MG63 (cell line): ENCODE data around the gene TPRG1L. TPM values are rescaled to one million over a fixed set of nuclear protein-coding genes. Genes with fewer than 3 reads are reported as not detected.

Experiments used
- DNase-seq: peaks from one replicate; pipeline ENCODE4 v3.0.0-alpha.2; 2020
- H3K27me3 ChIP-seq: fragments of 250-450 bp; sonication (Bioruptor Pico); 2 replicates; pipeline ENCODE4 v1.5.1; 2020; ENCODE audit warnings: mild to moderate bottlenecking, moderate library complexity
- H3K36me3 ChIP-seq: fragments of 250-450 bp; sonication (Bioruptor Pico); 2 replicates; pipeline ENCODE4 v1.5.1; 2020; ENCODE audit warnings: mild to moderate bottlenecking, moderate library complexity
- H3K4me3 ChIP-seq: fragments of 250-450 bp; sonication (Bioruptor Pico); 2 replicates; pipeline ENCODE4 v1.5.1; 2020; ENCODE audit warnings: mild to moderate bottlenecking, moderate library complexity
- H3K9me3 ChIP-seq: fragments of 250-450 bp; sonication (Bioruptor Pico); 2 replicates; pipeline ENCODE4 v1.5.1; 2020; ENCODE audit warnings: mild to moderate bottlenecking, moderate library complexity
- total RNA-seq: library from RNA; depleted of rRNA; stranded (reverse); fragments of >200 nt; shearing (Covaris generic); gene quantifications from 2 replicates; pipeline ENCODE4 v1.2.3, GENCODE V29; 2014; ENCODE audit warnings: low replicate concordance

TPRG1L gene
- total RNA-seq, 1 experiment from 2014 or later: 34.5 TPM

DNA sequence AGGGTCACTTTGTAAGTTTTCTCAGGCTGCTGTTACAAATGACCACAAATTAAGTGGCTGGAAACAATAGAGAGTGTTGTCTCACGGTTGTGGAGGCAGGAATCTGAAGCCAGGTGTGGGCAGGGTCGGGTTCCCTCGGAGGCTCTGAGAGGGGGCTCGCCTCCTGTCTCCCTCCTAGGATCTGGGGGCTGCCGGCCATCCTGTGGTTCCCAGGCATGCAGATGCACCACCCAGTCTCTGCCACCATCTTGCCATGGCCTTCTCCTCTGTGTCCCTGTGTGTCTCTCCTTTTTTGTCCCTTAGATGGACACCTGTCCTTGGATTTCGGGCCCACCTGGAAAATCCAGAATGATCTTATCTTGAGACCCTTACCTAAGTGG lies 32.3 kb downstream of the TPRG1L start:
- DNase-seq: no peak
- Histone ChIP-seq H3K36me3 (no peaks in the 10 kb centered on the region), H3K27me3 (no peaks in the 10 kb centered on the region), H3K4me3 (no peak overlapping the region), H3K9me3 (no peaks in the 10 kb centered on the region)

GRCh38 chr1:3657578-3658230 lies 32.9 kb downstream of the TPRG1L start:
- no peaks in the 10 kb centered on the region for H3K27me3 ChIP-seq
- no peaks in the 10 kb centered on the region for H3K9me3 ChIP-seq
- no peak for DNase-seq
- H3K36me3 ChIP-seq: no peaks in the 10 kb centered on the region
- no peak overlapping the region for H3K4me3 ChIP-seq

DNA sequence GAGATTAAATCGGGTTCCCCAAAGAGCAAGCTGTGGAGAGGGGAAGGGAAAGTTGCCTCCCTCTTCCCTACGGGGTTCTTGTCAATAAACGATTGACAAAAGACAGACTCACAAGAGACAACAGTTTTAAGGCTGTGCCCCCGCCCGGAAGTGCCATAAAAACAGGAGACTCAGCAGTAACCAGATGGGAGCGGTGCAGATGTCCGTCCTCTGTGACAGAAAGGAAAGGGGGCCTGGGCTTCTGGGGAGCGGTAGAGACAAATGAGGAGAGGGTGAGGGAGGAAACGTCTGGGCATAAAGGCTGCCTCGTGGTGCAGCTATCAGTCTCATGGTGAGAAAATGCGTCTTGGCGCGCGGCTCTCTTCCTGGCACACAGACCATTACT lies 33.4 kb downstream of the TPRG1L start:
- no peaks in the 10 kb centered on the region for H3K9me3 ChIP-seq
- H3K27me3 ChIP-seq: no peaks in the 10 kb centered on the region
- no peaks in the 10 kb centered on the region for H3K36me3 ChIP-seq
- H3K4me3 ChIP-seq: no peak overlapping the region
- DNase-seq: no peak

- H3K36me3 ChIP-seq: no peaks in the 10 kb centered on the region
- no peaks in the 10 kb centered on the region for H3K9me3 ChIP-seq
- DNase-seq: no peak
- no peak overlapping the region for H3K4me3 ChIP-seq
- H3K27me3 ChIP-seq: no peaks in the 10 kb centered on the region
Observed at GRCh38 chr1:3659093-3659492, 34.3 kb downstream of the TPRG1L start.

GRCh38 chr1:3660704-3661103 lies 35.9 kb downstream of the TPRG1L start:
- Histone ChIP-seq H3K4me3 (no peak overlapping the region), H3K9me3 (no peaks in the 10 kb centered on the region), H3K36me3 (no peaks in the 10 kb centered on the region), H3K27me3 (no peaks in the 10 kb centered on the region)
- DNase-seq: no peak

DNA sequence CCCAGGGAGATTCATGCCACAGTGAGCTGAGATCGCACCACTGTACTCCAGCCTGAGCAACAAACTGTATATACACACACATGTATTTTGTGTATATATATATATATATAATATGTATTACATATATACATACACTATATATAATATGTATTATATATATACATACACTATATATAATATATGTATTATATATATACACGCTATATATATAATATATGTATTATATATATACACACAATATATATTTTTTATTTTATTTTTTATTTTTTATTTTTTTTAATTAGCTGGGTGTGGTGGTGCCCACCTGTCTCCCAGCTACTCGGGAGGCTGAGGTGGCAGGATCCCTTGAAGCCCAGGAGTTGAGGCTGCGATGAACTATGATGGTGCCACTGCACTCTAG lies 36.8 kb downstream of the TPRG1L start:
- DNase-seq: no peak
- Histone ChIP-seq H3K27me3 (no peaks in the 10 kb centered on the region), H3K36me3 (no peaks in the 10 kb centered on the region), H3K4me3 (no peak overlapping the region), H3K9me3 (no peaks in the 10 kb centered on the region)

GRCh38 chr1:3662080-3662671 lies 37.4 kb downstream of the TPRG1L start:
- H3K36me3 ChIP-seq: no peaks in the 10 kb centered on the region
- H3K4me3 ChIP-seq: no peak overlapping the region
- no peaks in the 10 kb centered on the region for H3K27me3 ChIP-seq
- no peaks in the 10 kb centered on the region for H3K9me3 ChIP-seq
- no peak for DNase-seq

GRCh38 chr1:3663999-3664699 lies 39.3 kb downstream of the TPRG1L start:
- Histone ChIP-seq H3K27me3 (no peaks in the 10 kb centered on the region), H3K9me3 (no peaks in the 10 kb centered on the region), H3K36me3 (no peaks in the 10 kb centered on the region), H3K4me3 (no peak overlapping the region)
- no peak for DNase-seq

- Histone ChIP-seq H3K9me3 (no peaks in the 10 kb centered on the region), H3K36me3 (no peaks in the 10 kb centered on the region), H3K4me3 (no peak overlapping the region), H3K27me3 (no peaks in the 10 kb centered on the region)
- DNase-seq: no peak
Observed at GRCh38 chr1:3664700-3665375, 40.0 kb downstream of the TPRG1L start.

DNA sequence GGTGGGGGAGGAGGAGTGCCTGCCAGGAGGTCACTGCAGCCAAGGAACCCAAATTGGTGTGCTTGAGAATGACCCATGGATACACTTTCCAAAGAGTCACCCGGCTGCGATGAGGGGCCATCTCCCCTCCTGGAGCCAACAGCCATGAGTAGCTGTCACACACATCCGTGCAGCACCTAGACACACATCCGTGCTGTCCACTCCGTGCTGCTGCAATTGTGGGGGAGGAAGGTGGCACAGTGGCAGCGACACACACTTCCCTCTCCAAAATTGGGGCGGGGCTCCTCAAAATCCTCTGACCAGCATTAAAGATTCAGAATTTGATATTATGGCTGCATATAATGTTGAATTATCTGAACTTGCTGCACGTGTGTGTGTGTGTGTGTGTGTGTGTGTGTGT lies 43.3 kb downstream of the TPRG1L start:
- Histone ChIP-seq H3K27me3 (no peaks in the 10 kb centered on the region), H3K4me3 (no peak overlapping the region), H3K9me3 (no peaks in the 10 kb centered on the region), H3K36me3 (no peaks in the 10 kb centered on the region)
- DNase-seq: no peak

- no peaks in the 10 kb centered on the region for H3K36me3 ChIP-seq
- H3K27me3 ChIP-seq: no peaks in the 10 kb centered on the region
- no peak overlapping the region for H3K4me3 ChIP-seq
- H3K9me3 ChIP-seq: no peaks in the 10 kb centered on the region
- no peak for DNase-seq
Observed at GRCh38 chr1:3668585-3669300, 43.9 kb downstream of the TPRG1L start.

DNA sequence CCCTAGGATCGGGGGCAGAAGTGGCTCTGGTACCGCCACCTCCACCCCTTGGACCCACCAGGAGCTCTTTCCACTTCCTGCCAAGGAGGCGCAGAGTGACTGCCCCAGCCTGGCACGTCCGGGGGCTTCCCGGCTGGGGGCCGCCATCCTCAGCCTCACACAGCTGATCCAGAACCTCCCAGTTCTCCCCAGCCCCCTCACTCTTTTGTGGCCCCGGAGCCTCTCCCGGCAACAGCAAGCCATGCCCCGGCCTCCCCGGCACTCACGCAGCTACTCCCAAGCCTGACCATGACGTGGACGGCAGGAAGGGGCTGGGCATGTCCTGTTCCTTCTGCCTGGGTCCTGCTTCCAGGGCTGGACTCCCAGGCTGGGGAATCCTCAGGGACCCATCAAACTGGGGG lies 44.6 kb downstream of the TPRG1L start:
- Histone ChIP-seq H3K36me3 (no peaks in the 10 kb centered on the region), H3K9me3 (no peaks in the 10 kb centered on the region), H3K4me3 (no peak overlapping the region), H3K27me3 (no peaks in the 10 kb centered on the region)
- no peak for DNase-seq

- Histone ChIP-seq H3K9me3 (no peaks in the 10 kb centered on the region), H3K4me3 (no peak overlapping the region), H3K36me3 (no peaks in the 10 kb centered on the region), H3K27me3 (no peaks in the 10 kb centered on the region)
- no peak for DNase-seq
Observed at GRCh38 chr1:3669971-3670431, 45.2 kb downstream of the TPRG1L start.

- DNase-seq: no peak
- Histone ChIP-seq H3K27me3 (no peaks in the 10 kb centered on the region), H3K4me3 (no peak overlapping the region), H3K36me3 (no peaks in the 10 kb centered on the region), H3K9me3 (no peaks in the 10 kb centered on the region)
Observed at GRCh38 chr1:3670823-3671265, 46.0 kb downstream of the TPRG1L start.

DNA sequence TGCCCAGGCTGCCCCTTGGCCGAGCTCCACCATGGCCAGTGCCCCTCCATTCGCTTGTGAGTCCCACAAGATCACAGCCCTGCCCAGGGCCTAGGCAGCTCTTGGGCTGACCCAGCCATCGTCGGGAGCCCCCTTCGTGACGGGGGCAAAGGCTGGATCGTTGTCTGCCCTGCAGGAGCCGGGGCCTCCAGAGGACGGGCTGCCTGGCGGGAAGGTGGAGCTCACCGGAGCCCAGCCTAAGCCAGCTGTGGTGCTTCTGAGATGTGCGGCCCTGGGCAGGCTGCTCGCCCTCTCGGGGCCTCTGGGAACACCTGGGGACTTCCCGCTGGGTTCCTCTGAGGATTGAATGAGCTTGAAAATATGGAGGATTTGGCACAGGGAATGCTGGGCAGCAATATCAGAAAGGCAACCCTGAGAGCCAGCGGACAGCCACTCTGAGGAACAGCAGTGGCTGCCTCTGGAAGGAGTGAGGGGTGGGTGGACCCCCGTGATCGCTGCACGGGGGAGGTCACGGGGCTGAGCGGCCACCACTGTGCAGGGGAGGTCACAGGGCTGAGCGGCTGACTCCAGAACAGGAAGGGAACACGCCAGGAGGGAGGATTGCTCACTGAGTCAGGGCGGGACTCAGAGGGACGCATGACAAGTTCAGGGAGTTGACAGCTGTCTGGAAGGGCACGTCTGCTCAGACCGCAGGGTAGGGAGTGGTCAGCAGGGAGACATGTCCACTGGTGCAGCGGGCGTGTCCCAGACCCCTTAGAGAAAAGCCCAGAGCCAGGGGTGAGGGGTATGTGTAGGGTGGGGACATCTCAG lies 46.8 kb downstream of the TPRG1L start:
- Histone ChIP-seq H3K4me3 (no peak overlapping the region), H3K36me3 (no peaks in the 10 kb centered on the region), H3K9me3 (no peaks in the 10 kb centered on the region), H3K27me3 (no peaks in the 10 kb centered on the region)
- no peak for DNase-seq
